ENCODE data around the gene RAB40C. TPM values are rescaled to one million over a fixed set of nuclear protein-coding genes. Genes with fewer than 3 reads are reported as not detected.

RAB40C gene
- total and polyA plus RNA-seq, 2 experiments from 2014 or later: 30.2 to 32.7 TPM

DNA sequence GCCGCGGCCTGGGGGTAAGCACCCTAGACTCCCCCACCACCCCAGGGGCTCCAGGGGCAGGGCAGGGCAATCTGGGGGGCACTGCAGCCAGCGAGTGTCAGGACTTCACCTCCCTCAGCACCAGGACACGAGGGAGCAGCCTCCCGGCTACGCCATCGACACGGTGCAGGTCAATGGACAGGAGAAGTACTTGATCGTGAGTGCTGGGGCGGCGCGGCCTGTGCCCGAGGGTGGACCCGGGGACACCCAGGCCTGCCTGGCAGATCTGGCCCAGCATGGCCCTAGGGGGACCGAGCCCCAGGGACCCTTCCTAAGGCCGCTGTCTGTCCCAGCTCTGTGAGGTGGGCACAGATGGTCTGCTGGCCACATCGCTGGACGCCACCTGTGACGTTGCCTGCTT lies 82.5 kb downstream of the RAB40C start:
- Histone ChIP-seq H3K4me2 (no peak overlapping the region), H3K4me1 (ENCODE audit: insufficient read depth) (peaks cover 18% of the 10 kb centered on the region), H3K79me2 (peaks cover 23% of the 10 kb centered on the region), H3K27me3 (no peaks in the 10 kb centered on the region), H3K9me3 (ENCODE audit: low read depth) (no peaks in the 10 kb centered on the region), H3K27ac (no peak overlapping the region), H2AFZ (no peak overlapping the region), H4K20me1 (ENCODE audit: insufficient read depth, poor library complexity, severe bottlenecking) (no peaks in the 10 kb centered on the region), H3K4me3 (no peak overlapping the region), H3K9me2 (replicated peaks; ENCODE audit: insufficient read depth) (no peaks in the 10 kb centered on the region), H3K36me3 (replicated peaks; ENCODE audit: insufficient read depth, low read depth) (no peaks in the 10 kb centered on the region)
- DNase-seq (ENCODE audit: low spot score): no peak
- TF ChIP-seq EZH2 (IDR thresholded peaks at IDR 0.05; ENCODE audit: borderline replicate concordance): no peak
- TF ChIP-seq, protein P1, sequence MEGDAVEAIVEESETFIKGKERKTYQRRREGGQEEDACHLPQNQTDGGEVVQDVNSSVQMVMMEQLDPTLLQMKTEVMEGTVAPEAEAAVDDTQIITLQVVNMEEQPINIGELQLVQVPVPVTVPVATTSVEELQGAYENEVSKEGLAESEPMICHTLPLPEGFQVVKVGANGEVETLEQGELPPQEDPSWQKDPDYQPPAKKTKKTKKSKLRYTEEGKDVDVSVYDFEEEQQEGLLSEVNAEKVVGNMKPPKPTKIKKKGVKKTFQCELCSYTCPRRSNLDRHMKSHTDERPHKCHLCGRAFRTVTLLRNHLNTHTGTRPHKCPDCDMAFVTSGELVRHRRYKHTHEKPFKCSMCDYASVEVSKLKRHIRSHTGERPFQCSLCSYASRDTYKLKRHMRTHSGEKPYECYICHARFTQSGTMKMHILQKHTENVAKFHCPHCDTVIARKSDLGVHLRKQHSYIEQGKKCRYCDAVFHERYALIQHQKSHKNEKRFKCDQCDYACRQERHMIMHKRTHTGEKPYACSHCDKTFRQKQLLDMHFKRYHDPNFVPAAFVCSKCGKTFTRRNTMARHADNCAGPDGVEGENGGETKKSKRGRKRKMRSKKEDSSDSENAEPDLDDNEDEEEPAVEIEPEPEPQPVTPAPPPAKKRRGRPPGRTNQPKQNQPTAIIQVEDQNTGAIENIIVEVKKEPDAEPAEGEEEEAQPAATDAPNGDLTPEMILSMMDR (IDR thresholded peaks at IDR 0.05; ENCODE audit: poor library complexity): no peak
- TF ChIP-seq EZH2phosphoT487 (IDR thresholded peaks at IDR 0.05; ENCODE audit: low read depth, severe bottlenecking, unreplicated experiment): no peak
- WGBS (ENCODE audit: low lambda C conversion rate, missing lambda C conversion rate): 97% methylated on average over 19 of the region's 19 CpGs

DNA sequence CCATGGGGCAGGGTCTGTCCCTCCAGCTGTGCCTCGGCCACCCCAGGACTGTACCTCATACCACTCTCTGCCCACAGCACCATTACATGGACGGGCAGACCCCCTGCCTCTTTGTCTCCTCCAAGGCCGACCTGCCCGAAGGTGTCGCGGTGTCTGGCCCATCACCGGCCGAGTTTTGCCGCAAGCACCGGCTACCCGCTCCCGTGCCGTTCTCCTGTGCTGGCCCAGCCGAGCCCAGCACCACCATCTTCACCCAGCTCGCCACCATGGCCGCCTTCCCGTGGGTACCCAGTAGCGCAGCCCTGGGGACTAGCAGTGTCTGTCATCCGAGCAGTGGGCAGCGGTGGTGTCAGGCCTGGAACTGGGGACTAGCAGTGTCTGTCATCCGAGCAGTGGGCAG lies 83.0 kb downstream of the RAB40C start:
- Histone ChIP-seq H3K9me2 (replicated peaks; ENCODE audit: insufficient read depth) (no peaks in the 10 kb centered on the region), H3K4me1 (ENCODE audit: insufficient read depth) (peaks cover 14% of the 10 kb centered on the region), H4K20me1 (ENCODE audit: insufficient read depth, poor library complexity, severe bottlenecking) (no peaks in the 10 kb centered on the region), H3K27me3 (no peaks in the 10 kb centered on the region), H3K36me3 (replicated peaks; ENCODE audit: insufficient read depth, low read depth) (no peaks in the 10 kb centered on the region), H2AFZ (no peak overlapping the region), H3K79me2 (peaks cover 23% of the 10 kb centered on the region), H3K27ac (no peak overlapping the region), H3K9me3 (ENCODE audit: low read depth) (no peaks in the 10 kb centered on the region), H3K4me2 (no peak overlapping the region), H3K4me3 (no peak overlapping the region)
- WGBS (ENCODE audit: low lambda C conversion rate, missing lambda C conversion rate): 94% methylated on average over 21 of the region's 21 CpGs
- TF ChIP-seq EZH2phosphoT487 (IDR thresholded peaks at IDR 0.05; ENCODE audit: low read depth, severe bottlenecking, unreplicated experiment) (no peak), EZH2 (IDR thresholded peaks at IDR 0.05; ENCODE audit: borderline replicate concordance) (no peak)
- TF ChIP-seq, protein P1 (IDR thresholded peaks at IDR 0.05; ENCODE audit: poor library complexity): no peak
- no peak for DNase-seq (ENCODE audit: low spot score)

DNA sequence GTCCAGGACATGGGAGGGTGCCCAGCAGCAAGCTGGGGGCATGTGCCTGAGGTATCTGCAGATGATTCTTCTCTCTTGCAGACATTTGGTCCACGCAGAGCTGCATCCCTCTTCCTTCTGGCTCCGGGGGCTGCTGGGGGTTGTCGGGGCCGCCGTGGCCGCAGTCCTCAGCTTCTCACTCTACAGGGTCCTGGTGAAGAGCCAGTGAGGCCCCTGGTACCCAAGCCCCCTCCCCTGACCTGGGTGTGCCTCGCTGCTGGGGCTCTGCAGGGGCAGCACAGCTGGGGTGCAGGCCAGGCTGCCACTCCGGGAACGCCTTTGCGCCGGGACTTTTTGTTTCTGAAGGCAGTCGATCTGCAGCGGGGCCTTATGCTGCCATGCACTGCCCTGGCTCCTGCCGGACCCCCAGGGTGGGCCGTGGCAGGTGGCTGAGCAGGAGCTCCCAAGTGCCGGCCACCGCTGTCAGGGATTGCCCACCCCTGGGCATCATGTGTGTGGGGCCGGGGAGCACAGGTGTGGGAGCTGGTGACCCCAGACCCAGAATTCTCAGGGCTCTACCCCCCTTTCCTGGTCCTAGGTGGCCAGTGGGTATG lies 83.6 kb downstream of the RAB40C start:
- H3K4me2 ChIP-seq: no peak overlapping the region
- no peaks in the 10 kb centered on the region for H3K9me3 ChIP-seq (ENCODE audit: low read depth)
- H3K27me3 ChIP-seq: no peaks in the 10 kb centered on the region
- 96% methylated on average over 12 of the region's 18 CpGs for WGBS (ENCODE audit: low lambda C conversion rate, missing lambda C conversion rate)
- peaks cover 17% of the 10 kb centered on the region for H3K79me2 ChIP-seq
- no peaks in the 10 kb centered on the region for H4K20me1 ChIP-seq (ENCODE audit: insufficient read depth, poor library complexity, severe bottlenecking)
- TF ChIP-seq EZH2 (IDR thresholded peaks at IDR 0.05; ENCODE audit: borderline replicate concordance): no peak
- H3K27ac ChIP-seq: no peak overlapping the region
- no peaks in the 10 kb centered on the region for H3K36me3 ChIP-seq (replicated peaks; ENCODE audit: insufficient read depth, low read depth)
- no peaks in the 10 kb centered on the region for H3K9me2 ChIP-seq (replicated peaks; ENCODE audit: insufficient read depth)
- peaks cover 14% of the 10 kb centered on the region for H3K4me1 ChIP-seq (ENCODE audit: insufficient read depth)
- H2AFZ ChIP-seq: no peak overlapping the region
- no peak for DNase-seq (ENCODE audit: low spot score)
- no peak overlapping the region for H3K4me3 ChIP-seq

DNA sequence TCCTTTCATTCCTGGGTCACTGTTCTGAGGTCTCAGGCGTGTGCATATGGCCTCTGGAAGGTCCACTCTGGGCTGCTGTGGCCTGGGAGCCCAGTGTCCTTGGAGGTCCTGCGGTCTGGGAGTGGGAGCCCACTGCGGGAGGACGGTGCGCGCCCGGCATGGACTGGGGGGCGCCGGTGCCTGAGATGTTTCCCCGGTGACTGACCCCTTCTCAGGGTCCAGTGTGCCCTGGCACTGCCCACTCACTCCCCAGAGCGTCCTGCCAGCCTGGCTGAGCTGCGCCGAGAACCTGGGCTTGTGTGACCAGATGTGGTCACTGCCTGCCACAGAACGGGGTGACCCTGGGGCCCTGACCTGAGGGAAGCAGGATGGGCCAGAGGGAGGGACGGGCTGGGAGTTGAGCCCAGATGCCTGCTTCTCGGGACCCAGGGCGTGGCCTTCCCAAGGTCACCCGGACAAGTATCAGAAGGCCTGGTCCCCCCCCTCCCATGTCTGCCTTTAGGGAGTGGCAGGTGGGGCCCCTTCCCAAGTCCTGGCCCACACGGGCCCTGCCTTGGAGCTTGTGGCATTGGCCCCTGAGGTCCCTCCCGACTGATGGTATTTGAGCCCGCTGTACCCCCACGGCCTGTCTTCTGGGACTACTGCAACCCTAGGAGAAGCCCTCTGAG lies 84.5 kb downstream of the RAB40C start:
- H2AFZ ChIP-seq: no peak overlapping the region
- no peak for DNase-seq (ENCODE audit: low spot score)
- no peak overlapping the region for H3K27ac ChIP-seq
- 89% methylated on average over 20 of the region's 22 CpGs for WGBS (ENCODE audit: low lambda C conversion rate, missing lambda C conversion rate)
- H4K20me1 ChIP-seq (ENCODE audit: insufficient read depth, poor library complexity, severe bottlenecking): no peaks in the 10 kb centered on the region
- H3K4me1 ChIP-seq (ENCODE audit: insufficient read depth): peaks cover 18% of the 10 kb centered on the region
- no peaks in the 10 kb centered on the region for H3K9me2 ChIP-seq (replicated peaks; ENCODE audit: insufficient read depth)
- H3K9me3 ChIP-seq (ENCODE audit: low read depth): no peaks in the 10 kb centered on the region
- no peak overlapping the region for H3K4me3 ChIP-seq
- no peaks in the 10 kb centered on the region for H3K27me3 ChIP-seq
- peaks cover 8% of the 10 kb centered on the region for H3K79me2 ChIP-seq
- TF ChIP-seq EZH2phosphoT487 (IDR thresholded peaks at IDR 0.05; ENCODE audit: low read depth, severe bottlenecking, unreplicated experiment): no peak
- TF ChIP-seq, protein P1 (IDR thresholded peaks at IDR 0.05; ENCODE audit: poor library complexity): no peak
- no peak for TF ChIP-seq EZH2 (IDR thresholded peaks at IDR 0.05; ENCODE audit: borderline replicate concordance)
- H3K36me3 ChIP-seq (replicated peaks; ENCODE audit: insufficient read depth, low read depth): no peaks in the 10 kb centered on the region
- H3K4me2 ChIP-seq: no peak overlapping the region

All from hepatocyte (in vitro differentiated cells).